GM18858 (cell line): ENCODE data around the gene ATP1B1.
"Not testable (repeated sequence)": the region's sequence is repeated elsewhere in the genome, so short reads cannot be mapped to it uniquely, and the experiment has no call there.

Experiments used
- ATAC-seq: cut with Tn5 transposase; IDR thresholded peaks from one replicate; pipeline ENCODE4 v1.9.1; 2021; ENCODE audit not compliant: unreplicated experiment

ATP1B1 gene

GRCh38 chr1:169115891-169116585, 9.5 kb downstream of the ATP1B1 start:
- ATAC-seq, result no peak

- ATAC-seq, result no peak
These were observed 10.5 kb downstream of the ATP1B1 start for GRCh38 chr1:169117014-169117413.

GRCh38 chr1:169117599-169117998, 11.1 kb downstream of the ATP1B1 start:
- ATAC-seq, result no peak

GRCh38 chr1:169118227-169118626, 11.7 kb downstream of the ATP1B1 start:
- no peak for ATAC-seq

DNA sequence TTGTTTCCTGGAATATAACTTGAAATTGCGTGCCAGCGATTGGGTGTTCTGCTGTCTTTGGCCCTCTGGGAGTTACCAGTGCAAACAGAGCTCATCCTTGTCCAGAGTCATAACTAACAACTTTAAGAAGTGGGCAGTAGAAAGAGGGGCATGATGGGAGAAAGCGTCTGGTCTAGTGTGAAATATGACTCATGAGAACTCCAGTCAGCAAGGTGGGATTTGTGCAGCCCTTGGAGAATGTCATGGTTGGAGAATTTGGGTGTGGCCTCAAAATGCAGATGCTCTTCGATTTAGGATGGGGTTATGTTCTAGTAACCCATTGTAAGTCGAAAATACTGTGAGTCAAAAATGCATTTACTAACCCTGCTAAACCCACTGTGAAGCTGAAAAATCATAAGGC, 12.9 kb downstream of the ATP1B1 start:
- no peak for ATAC-seq

GRCh38 chr1:169120066-169120465, 13.6 kb downstream of the ATP1B1 start:
- ATAC-seq, result no peak

- no peak for ATAC-seq
These were observed 14.8 kb downstream of the ATP1B1 start for GRCh38 chr1:169121146-169121923.

DNA sequence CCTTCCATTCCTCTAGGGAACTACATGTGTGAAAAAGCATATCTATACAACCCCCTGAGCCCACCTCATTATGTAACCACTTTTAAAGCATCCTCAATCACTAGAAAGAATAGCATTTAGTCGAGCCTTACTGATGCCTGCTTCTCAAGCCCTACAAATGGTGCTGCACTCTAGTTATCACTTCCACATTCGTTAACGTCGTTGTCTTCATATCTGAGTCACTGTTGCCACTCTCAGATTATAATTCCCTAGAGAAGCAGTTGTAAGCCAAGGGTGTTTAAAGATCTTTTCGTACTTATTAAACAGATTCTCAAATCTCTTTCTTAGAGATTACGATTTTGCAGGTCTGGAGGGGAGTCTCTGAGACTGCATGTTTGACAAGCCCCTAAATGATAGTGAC, 16.5 kb downstream of the ATP1B1 start:
- peak; percentile 58 for ATAC-seq

GRCh38 chr1:169124459-169124858, 18.0 kb downstream of the ATP1B1 start:
- ATAC-seq, result no peak

GRCh38 chr1:169125597-169125996, 19.1 kb downstream of the ATP1B1 start:
- ATAC-seq, result not testable (repeated sequence)

DNA sequence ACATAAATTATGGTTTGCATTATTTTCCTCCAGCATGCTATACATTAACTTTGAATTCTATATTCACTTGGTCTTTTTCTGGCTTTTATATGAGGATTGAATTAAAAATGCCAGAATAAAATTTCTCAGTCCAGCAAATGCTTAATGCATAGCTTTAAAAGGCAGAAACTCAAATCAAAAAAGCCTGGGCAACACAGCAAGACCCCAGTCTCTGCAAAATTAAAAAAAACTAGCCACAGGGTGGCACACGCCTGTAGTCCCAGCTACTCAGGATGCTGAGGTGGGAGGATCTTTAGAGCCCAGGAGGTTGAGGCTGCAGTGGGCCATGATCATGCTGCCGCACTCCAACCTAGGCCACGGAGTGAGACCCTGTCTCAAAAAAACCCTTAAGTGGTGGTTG, 19.8 kb downstream of the ATP1B1 start:
- no peak for ATAC-seq

GRCh38 chr1:169127305-169127704, 20.8 kb downstream of the ATP1B1 start:
- no peak for ATAC-seq

- ATAC-seq, result no peak
These were observed 22.1 kb downstream of the ATP1B1 start for GRCh38 chr1:169128562-169128961.

GRCh38 chr1:169129109-169129784, 22.8 kb downstream of the ATP1B1 start:
- ATAC-seq, result no peak

GRCh38 chr1:169130683-169131082, 24.2 kb downstream of the ATP1B1 start:
- ATAC-seq, result no peak

DNA sequence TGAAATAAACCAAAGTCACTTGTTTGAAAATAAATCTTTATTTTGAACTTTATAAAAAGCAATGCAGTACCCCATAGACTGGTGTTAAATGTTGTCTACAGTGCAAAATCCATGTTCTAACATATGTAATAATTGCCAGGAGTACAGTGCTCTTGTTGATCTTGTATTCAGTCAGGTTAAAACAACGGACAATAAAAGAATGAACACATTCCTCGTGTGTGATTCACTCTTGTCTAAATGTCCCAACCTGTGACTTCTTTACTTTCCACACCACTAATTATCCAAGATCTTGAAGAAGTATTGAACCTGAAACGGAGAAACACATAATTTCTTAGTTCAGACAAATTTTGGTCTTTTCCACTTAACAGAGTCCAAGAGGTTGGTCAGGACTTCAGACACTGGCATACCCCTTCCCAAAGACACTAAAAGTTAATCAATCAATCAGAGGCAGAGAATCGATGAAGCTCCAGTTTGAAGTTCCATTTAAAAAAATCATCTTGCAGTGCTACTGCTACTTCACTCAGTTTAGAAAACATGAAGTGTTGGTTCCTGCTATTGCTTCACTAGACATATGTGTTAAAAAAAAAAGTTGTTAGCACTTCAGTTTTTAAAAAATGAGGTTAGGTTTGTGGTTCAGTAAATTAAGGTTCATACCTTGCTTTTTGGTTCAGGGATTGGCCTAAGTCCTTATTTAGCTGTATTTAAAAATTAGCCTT, 26.2 kb downstream of the ATP1B1 start:
- ATAC-seq, result no peak

GRCh38 chr1:169133228-169133576, 26.7 kb downstream of the ATP1B1 start:
- ATAC-seq, result no peak

DNA sequence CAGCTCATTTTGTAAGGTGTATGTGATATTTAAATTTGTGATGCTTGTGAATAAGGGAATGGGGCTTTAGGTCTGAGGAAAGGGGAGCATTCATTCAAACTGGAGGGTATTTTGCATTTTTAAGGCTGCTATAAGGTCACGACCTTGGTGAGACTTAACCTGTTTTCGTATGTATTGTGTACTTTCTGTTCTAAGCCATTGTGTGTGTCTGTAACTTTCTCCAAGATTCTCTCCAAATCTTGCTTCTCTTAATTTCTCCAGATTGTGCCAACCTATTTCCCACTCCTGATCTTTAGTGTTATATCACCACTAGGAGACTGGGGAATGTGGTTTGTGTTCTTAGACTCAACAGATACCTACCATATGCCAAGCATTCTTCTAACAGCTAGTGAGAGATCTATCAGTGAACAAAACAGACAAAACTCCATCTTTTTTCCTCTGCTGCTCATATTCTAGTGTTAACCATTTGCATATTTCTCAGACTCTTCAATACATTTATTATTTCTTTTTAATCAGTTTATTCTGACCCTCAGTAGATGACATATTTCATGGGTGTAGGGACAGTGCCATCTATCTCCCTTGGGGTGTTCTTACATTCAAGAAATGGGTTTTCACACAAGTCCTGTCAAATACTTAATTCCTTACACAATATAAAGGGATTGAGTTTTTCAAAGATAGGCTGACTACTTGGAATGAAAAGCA, 27.5 kb downstream of the ATP1B1 start:
- ATAC-seq, result no peak

- ATAC-seq, result no peak
These were observed 30.9 kb downstream of the ATP1B1 start for GRCh38 chr1:169137357-169137756.

DNA sequence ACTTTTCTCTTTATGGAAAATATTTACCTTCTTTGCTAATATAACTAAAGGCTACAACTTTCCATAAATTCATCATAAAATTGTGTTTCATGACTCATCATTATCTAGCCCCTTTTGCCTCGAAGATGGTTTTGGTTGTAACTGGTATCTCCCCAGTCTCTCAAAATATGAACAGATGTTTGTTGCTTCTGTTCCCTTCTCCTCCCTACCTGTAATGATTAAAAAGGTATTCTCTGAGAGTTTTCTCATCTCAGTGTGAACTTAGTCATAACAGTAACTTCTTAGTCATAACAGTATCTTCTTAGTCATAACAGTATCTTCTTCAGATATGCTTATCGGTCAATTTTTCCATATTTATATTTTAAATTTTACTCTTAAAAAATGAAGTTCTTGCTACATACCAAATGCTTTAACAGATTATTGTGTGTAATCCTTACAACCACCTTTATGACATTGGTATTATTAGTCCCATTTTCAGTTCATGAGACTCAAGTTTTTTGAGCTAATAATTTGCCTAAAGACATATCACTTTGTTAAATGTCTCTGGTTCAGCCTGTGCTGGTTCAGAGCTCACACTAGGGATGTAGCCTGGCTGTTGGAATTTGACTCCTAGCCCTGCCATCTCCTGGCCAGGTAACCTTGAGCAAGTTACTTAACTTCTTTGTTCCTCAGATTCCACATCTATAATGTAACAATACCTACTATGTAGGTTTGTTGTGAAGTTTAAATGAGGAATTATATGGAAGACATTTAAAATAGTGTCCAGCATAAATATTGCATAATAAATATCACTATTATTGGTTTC, 32.6 kb downstream of the ATP1B1 start:
- ATAC-seq, result peak; percentile 97
